Measurements from ENCODE around the gene VAX1.
"Not testable (repeated sequence)": the region's sequence is repeated elsewhere in the genome, so short reads cannot be mapped to it uniquely, and the experiment has no call there.

The VAX1 gene, protein sequence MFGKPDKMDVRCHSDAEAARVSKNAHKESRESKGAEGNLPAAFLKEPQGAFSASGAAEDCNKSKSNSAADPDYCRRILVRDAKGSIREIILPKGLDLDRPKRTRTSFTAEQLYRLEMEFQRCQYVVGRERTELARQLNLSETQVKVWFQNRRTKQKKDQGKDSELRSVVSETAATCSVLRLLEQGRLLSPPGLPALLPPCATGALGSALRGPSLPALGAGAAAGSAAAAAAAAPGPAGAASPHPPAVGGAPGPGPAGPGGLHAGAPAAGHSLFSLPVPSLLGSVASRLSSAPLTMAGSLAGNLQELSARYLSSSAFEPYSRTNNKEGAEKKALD

DNA sequence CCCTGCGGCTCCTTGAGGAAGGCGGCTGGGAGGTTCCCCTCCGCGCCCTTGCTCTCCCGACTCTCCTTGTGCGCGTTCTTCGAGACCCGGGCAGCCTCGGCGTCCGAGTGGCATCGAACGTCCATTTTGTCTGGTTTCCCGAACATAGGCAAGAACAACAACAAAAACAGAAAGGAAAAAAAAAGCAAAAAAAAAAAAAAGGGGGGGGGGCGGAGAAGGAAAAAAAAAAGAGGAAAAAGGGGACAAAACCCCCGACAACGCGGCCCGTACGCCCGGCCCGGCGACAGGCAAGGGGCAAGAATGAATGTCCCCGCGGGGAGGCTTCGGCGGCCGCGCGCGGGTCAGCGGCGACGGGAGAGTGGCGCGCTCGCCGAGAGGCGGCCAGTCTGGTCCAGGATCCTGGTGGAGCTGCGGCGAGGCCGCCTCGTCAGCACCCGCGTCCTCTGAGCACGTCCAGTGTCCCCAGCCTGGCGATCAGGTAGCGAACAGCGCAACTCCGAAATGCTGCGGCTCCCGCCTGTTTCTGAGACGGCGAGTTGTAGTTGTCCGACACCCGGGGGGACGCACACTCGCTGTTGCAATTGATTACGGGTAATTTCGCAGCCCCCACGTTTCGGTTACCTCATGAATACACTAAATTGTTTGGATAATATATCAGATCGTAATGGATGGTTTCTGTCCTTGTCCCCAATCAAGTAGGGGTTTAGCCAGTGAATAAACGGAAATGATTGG is at the start of gene VAX1:
VAX1 (minus strand) TSS at position 360 of the 732 bp plus-strand sequence; CDS start at position 146, 214 bp downstream.
- H3K9me3 Mint-ChIP-seq: peaks cover 2% of the 10 kb centered on the region
- H3K27me3 Mint-ChIP-seq: peaks cover 36% of the 10 kb centered on the region
- H3K27ac Mint-ChIP-seq: no peak within 1 kb of the TSS
- no peaks in the 10 kb centered on the region for H3K4me1 Mint-ChIP-seq
- H3K4me3 Mint-ChIP-seq: no peak within 1 kb of the TSS
- H3K36me3 Mint-ChIP-seq: peaks cover 3% of the 10 kb centered on the region
- no peak for DNase-seq (ENCODE audit: low spot score in 2 of 2)
- ATAC-seq (ENCODE audit: low read depth): no peak

DNA sequence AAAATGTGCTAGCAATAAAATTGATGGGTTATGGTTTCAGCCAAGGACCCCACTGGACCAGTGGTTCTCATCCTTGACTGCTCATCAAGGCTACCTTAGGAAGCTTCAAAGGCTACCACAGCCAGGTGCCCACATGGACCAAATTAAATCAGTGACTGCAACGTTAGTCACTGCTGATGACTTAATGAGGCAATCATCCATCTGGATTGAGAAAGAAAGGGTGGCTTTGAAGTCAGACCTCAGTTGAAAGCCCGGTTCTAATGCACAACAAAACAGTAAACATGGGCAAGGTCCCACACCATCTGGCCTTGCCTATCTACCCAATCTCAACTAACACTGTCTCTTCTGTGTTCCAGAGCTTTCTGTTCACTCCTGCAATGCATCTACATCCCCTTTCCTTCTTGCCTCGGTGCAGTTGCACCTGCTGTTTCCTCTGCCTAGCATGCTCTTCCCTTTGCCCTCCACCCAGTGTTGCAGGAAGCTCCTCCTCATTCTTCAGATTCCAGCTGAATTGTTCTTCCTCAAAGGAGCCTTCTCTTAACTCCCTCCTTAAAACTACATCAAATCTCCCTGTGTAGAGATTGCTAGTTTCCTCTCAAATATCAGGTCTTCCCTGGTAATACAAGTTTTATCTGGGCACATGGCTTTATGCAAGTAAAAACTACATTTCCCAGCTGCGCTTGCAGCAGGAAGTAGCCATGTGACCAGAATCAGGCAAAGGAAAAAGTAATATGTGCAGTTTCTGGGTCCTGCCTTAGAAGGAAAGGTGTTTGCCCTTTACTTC is 49.0 kb upstream of the VAX1 start:
- Mint-ChIP-seq H3K27ac (no peak overlapping the region), H3K36me3 (no peaks in the 10 kb centered on the region), H3K27me3 (peaks cover 14% of the 10 kb centered on the region), H3K9me3 (peaks cover 6% of the 10 kb centered on the region), H3K4me1 (no peaks in the 10 kb centered on the region), H3K4me3 (no peak overlapping the region)
- DNase-seq (ENCODE audit: low spot score in 2 of 2) (no peak), ATAC-seq (ENCODE audit: low read depth) (no peak)

DNA sequence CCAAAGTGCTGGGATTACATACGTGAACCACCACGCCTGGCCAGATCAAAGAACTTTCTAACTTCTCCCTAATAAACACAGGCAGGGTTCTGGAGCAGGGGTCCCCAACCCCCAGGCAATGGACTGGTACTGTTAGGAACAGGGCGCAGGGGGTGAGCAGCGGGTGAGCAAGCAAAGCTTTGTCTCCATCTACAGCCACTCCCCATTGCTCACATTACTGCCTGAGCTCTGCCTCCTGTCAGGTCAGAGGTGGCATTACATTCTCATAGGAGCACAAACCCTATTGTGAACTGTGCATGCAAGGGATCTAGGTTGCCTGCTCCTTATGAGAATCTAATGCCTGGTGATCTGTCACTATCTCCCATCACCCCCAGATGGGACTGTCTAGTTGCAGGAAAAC is 47.7 kb upstream of the VAX1 start:
- not testable (repeated sequence) for H3K36me3 Mint-ChIP-seq; H3K4me1 Mint-ChIP-seq; H3K9me3 Mint-ChIP-seq; DNase-seq (ENCODE audit: low spot score in 2 of 2); H3K27ac Mint-ChIP-seq; ATAC-seq (ENCODE audit: low read depth); H3K4me3 Mint-ChIP-seq
- peaks cover 12% of the 10 kb centered on the region for H3K27me3 Mint-ChIP-seq

DNA sequence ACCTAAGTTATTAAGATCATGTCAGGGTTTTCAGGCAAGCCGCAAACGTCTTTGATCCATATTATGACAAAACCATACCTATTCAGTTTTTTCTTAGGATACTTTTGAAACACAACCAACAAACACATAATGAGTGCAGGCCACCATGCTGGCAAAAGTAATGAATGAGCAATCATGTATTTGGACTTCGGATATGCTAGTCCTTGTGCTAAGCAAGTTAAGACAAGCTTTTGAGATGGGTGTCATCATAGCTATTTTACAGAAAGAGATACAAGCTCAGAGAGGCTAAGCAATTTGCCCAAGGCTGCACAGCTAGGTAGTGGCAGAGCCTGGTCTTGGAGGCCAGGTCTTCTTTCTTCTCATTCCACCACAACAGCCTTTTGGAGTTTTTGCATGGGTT is 46.8 kb upstream of the VAX1 start:
- Mint-ChIP-seq H3K27ac (no peak overlapping the region), H3K9me3 (peaks cover 6% of the 10 kb centered on the region), H3K36me3 (no peaks in the 10 kb centered on the region), H3K4me3 (no peak overlapping the region), H3K27me3 (peaks cover 13% of the 10 kb centered on the region), H3K4me1 (no peaks in the 10 kb centered on the region)
- ATAC-seq (ENCODE audit: low read depth) (no peak), DNase-seq (ENCODE audit: low spot score in 2 of 2) (no peak)

DNA sequence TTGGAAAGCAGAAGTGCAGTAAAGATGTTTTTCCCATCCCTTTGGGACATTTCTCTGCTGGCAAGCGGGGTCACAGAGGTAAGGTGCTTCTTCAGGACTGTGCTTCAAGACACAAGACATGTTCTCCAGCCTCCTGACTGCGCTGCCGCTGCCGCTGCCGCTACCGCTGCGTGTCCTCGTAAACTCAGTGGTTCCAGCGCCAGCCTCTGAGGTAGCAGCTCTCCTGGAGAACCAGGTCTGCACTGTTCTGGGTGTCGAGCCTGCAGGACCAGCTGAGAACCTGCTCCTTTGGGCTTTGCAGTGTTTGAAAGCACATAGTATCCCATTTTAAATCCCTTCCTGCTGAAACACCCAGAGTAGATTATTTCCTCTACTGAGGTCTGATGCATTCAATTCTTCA is 46.2 kb upstream of the VAX1 start:
- ATAC-seq (ENCODE audit: low read depth): no peak
- Mint-ChIP-seq H3K27ac (no peak overlapping the region), H3K4me3 (no peak overlapping the region), H3K9me3 (peaks cover 3% of the 10 kb centered on the region), H3K4me1 (no peaks in the 10 kb centered on the region), H3K27me3 (peaks cover 13% of the 10 kb centered on the region), H3K36me3 (no peaks in the 10 kb centered on the region)
- no peak for DNase-seq (ENCODE audit: low spot score in 2 of 2)

DNA sequence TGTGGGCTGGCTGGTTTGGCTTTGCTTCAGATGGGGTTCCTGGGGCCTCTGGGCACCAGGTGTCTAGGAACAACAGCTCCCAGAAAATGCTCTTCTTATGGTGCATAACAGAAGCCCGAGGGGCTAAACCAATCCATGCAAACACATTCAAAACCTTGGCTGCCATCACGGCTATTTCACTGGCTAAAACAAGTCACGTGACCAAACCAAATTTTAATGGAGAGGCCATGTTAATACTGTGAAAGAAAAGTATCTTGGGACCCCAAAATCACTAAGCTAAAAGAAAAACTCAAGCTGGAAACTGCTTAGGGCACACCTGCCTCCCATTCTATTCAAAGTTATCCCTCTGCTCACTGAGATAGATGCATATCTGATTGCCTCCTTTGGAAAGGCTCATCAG is 40.1 kb upstream of the VAX1 start:
- H3K36me3 Mint-ChIP-seq: no peaks in the 10 kb centered on the region

DNA sequence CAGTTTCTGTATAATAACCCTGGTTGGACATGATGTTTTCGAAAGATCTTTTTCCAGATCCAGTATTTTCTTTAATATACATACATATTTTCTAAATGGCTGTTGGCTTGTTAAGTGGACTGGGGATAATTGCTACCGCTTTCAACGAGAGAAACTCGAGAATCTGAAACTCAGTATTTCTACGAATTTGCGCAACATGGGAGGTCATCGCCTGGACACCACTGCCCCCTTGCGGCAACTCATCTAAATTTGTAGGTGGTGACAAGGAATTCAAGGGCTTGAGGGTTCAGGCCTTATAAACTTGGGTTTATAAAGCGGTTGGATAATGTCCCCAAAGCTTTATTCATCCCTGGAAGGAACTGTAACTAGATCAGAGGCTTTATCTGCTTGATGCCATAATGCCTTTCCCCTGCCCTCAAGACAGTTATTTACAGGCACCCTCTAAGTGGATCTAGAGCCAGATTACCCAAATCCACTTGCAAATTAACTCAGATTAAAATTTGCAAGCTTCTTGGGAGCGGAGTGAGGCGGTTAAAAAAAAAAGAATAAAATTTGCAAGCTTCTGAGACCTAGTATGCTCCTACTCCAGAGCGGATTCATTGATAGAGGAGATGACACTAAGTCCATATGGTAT is 37.9 kb upstream of the VAX1 start:
- DNase-seq (ENCODE audit: low spot score in 2 of 2) (peak; percentile 61 to 66), ATAC-seq (ENCODE audit: low read depth) (peak; percentile 54)
- no peaks in the 10 kb centered on the region for H3K9me3 Mint-ChIP-seq
- peaks cover 10% of the 10 kb centered on the region for H3K27me3 Mint-ChIP-seq
- H3K36me3 Mint-ChIP-seq: no peaks in the 10 kb centered on the region
- H3K4me1 Mint-ChIP-seq: peaks cover 11% of the 10 kb centered on the region
- peak overlapping the region; percentile 84 for H3K4me3 Mint-ChIP-seq
- no peak overlapping the region for H3K27ac Mint-ChIP-seq

More for the DNA sequence above, 40.1 kb upstream of the VAX1 start:
- H3K4me1 Mint-ChIP-seq: peaks cover 11% of the 10 kb centered on the region
- H3K4me3 Mint-ChIP-seq: no peak overlapping the region
- ATAC-seq (ENCODE audit: low read depth) (no peak), DNase-seq (ENCODE audit: low spot score in 2 of 2) (no peak)
- no peak overlapping the region for H3K27ac Mint-ChIP-seq
- H3K9me3 Mint-ChIP-seq: no peaks in the 10 kb centered on the region
- H3K27me3 Mint-ChIP-seq: peaks cover 7% of the 10 kb centered on the region

DNA sequence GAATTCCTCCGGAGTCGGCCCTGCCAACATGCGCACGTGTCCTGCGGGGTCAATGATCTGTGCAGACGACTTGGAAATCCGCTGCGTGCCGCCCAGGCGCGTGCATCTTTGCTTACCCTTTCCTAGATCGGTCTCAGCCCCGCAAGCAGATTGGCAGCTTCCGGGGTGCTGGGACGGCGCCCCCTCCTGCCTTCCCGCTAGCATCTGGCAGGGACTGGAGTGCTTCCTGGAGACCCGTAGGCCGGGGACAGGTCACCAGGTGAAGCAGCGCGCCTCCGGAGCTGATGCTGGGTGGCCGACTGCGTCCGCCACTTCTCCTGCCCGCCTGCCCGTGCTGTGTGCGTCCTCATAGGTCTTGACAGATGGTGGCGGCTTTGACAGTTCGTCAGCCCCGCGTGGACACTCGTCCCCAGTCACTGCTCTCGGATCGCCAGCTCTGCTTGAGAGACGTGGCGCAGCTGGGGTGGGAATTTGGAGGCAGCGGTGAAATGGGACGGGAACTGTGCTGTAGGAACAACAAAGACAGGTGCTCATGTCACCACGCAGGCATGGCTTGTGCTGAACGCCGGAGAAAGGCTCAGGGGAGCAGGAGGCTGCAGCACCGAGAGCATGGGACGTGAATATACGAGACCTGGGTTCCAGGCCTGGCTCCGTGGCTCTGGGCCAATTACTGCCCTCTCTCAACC is 37.3 kb upstream of the VAX1 start:
- Mint-ChIP-seq H3K4me1 (peaks cover 11% of the 10 kb centered on the region), H3K36me3 (no peaks in the 10 kb centered on the region), H3K27me3 (peaks cover 8% of the 10 kb centered on the region), H3K27ac (no peak overlapping the region), H3K9me3 (no peaks in the 10 kb centered on the region), H3K4me3 (peak overlapping the region; percentile 84)
- DNase-seq (ENCODE audit: low spot score in 2 of 2): peak; percentile 15 to 32
- ATAC-seq (ENCODE audit: low read depth): peak; percentile 33

DNA sequence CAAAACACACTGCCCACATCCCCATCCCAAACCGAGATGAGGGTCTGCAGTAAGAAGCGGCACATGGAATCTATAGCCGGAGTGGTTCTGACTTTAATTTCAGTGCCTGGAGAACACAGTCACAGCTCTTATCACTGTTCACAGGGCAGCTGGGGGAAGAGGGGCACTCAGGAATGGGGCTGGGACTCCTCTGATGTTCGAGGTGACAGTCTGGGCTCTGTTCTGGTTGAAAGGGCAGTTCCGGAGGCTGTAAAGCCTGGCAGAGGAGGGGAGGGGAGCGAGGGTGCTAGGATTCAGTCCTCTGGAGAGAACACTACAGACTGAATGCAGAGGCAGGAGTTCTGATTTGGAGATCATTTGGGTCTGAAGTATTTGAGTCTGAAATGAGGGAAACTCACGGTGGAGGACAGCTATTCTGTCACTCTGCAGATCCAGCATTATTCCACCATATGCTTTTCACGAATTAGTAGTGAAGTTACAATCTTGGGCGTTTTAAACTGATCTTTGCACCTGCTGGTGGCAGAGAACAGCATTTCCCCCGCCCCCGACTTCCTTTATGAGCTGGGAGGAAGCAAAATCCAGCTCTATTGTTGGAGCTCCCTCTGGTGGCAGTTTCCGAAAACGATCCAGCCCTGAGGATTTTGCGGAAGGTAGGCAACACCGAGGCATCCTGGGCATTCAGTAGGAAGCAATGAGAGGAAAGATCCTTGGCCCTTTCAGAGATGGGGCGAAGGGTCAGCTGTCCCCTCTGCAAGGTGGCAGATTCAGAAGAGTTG is 36.6 kb upstream of the VAX1 start:
- Mint-ChIP-seq H3K36me3 (no peaks in the 10 kb centered on the region), H3K4me1 (peaks cover 11% of the 10 kb centered on the region), H3K27me3 (peaks cover 9% of the 10 kb centered on the region), H3K4me3 (peak overlapping the region; percentile 84), H3K9me3 (no peaks in the 10 kb centered on the region), H3K27ac (peak overlapping the region; percentile 51)
- ATAC-seq (ENCODE audit: low read depth) (peak; percentile 82), DNase-seq (ENCODE audit: low spot score in 2 of 2) (peak; percentile 80 to 85)

DNA sequence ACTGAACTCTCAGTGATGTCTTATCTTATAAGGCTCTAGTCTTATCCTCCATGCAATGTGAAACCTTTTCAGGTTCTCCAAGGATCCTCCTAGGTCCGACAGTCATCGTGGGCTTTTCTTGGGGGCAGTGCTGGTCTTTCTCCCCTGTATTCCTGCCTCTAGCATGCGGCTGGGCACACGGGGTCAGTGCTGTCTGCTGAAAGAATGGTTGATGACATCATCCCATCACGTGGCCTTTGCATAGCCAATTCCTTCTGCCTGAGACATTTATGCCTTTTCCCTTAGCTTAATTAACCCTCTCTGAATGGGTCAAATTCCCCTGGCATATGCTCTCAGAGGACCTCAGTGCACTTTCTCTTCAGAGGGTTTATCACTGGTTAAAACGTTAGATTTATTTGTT is 32.2 kb upstream of the VAX1 start:
- Mint-ChIP-seq H3K27me3 (peaks cover 18% of the 10 kb centered on the region), H3K9me3 (no peaks in the 10 kb centered on the region)

DNA sequence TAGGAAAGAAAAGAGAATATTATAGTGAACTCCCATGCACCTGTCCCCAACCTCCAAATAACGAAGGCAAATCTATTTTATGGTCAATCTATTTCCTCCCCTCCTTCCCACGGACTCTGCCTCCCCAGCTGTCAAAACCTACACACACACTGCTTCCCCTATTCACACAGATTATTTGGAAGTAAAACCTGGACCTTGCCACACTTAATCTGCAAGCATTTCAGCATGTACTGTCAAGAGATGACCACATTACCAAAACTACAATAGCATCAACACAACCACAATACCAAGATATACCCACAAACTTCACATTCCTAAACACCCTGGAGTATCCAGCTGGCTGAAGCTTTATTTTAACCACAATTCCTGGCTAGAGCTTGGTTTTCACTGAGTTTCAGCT is 31.4 kb upstream of the VAX1 start:
- peaks cover 8% of the 10 kb centered on the region for H3K4me1 Mint-ChIP-seq
- ATAC-seq (ENCODE audit: low read depth): no peak
- no peaks in the 10 kb centered on the region for H3K9me3 Mint-ChIP-seq
- no peaks in the 10 kb centered on the region for H3K36me3 Mint-ChIP-seq
- H3K4me3 Mint-ChIP-seq: no peak overlapping the region
- H3K27ac Mint-ChIP-seq: no peak overlapping the region
- peaks cover 22% of the 10 kb centered on the region for H3K27me3 Mint-ChIP-seq
- DNase-seq (ENCODE audit: low spot score in 2 of 2): no peak

More for the DNA sequence above, 32.2 kb upstream of the VAX1 start:
- ATAC-seq (ENCODE audit: low read depth) (no peak), DNase-seq (ENCODE audit: low spot score in 2 of 2) (no peak)
- no peaks in the 10 kb centered on the region for H3K36me3 Mint-ChIP-seq
- no peak overlapping the region for H3K27ac Mint-ChIP-seq
- no peak overlapping the region for H3K4me3 Mint-ChIP-seq
- peaks cover 11% of the 10 kb centered on the region for H3K4me1 Mint-ChIP-seq

DNA sequence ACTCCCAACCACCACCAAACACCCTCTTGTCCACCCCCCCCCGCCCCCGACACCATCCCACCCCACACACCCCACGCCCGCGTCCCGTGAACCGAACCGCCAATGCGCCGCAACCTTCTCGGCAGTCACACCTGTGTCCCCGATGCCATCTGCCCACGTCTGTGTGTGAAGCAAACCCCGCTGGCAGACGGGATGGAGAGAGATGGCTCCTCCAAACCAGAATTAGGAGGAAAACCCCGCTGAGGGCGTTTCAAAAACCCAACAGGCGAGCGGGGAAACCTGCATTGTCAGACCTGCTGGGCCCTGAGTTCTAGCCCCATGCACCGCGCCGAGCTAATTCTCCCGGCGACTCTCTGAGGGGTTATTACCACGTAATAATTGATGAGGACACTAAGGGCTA is 30.7 kb upstream of the VAX1 start:
- ATAC-seq (ENCODE audit: low read depth) (no peak), DNase-seq (ENCODE audit: low spot score in 2 of 2) (no peak)
- Mint-ChIP-seq H3K36me3 (no peaks in the 10 kb centered on the region), H3K27ac (no peak overlapping the region), H3K9me3 (no peaks in the 10 kb centered on the region), H3K4me1 (peaks cover 5% of the 10 kb centered on the region), H3K4me3 (peak overlapping the region; percentile 37), H3K27me3 (peaks cover 25% of the 10 kb centered on the region)

All from memory B cell (primary cell).